GM10248 (cell line): ENCODE measurements around the gene PTPRR.

ENCODE experiments used
- CTCF ChIA-PET: fragments of 300-600 bp; sonication (Branson Sonifier 250); formaldehyde crosslinking; extraction: SDS; loops from one replicate; lab custom pipeline; 2021; ENCODE audit warnings: antibody characterized with exemption; lab: Yijun Ruan, JAX
- POLR2A ChIA-PET: fragments of 350-650 bp; sonication (Branson Sonifier 250); formaldehyde crosslinking; extraction: SDS; loops from one replicate; lab custom pipeline; 2020; ENCODE audit warnings: antibody characterized with exemption; lab: Yijun Ruan, JAX
- DNase-seq: peaks from one replicate; pipeline ENCODE4 v3.0.0; 2012; ENCODE audit errors: extremely low spot score
- CTCF ChIP-seq: IDR thresholded peaks from 2 replicates; pipeline ENCODE4 v1.5.1; 2012; ENCODE audit warnings: mild to moderate bottlenecking, low read depth; ENCODE audit errors: extremely low read depth, missing control alignments, control extremely low read depth

PTPRR gene

GRCh38 chr12:70849265-70849960 lies 71.1 kb downstream of the PTPRR start:
- ChIA-PET POLR2A (no interaction called here), CTCF (interaction anchor here (2.4 kb wide), 1 partner anchor 117 kb away, joined by 7 read pairs; no protein-coding TSS in a partner anchor)
- no peak for DNase-seq

GRCh38 chr12:70847871-70848270 lies 72.7 kb downstream of the PTPRR start:
- no peak for DNase-seq
- CTCF ChIA-PET = no interaction called here
- POLR2A ChIA-PET = no interaction called here
- no peak for TF ChIP-seq CTCF

More at GRCh38 chr12:70849265-70849960, 71.1 kb downstream of the PTPRR start:
- peak; percentile 19 for TF ChIP-seq CTCF

- DNase-seq = no peak
- TF ChIP-seq CTCF = no peak
- ChIA-PET CTCF (no interaction called here), POLR2A (no interaction called here)
Measured at GRCh38 chr12:70845268-70845667, 75.3 kb downstream of the PTPRR start.

GRCh38 chr12:70843363-70843762 lies 77.2 kb downstream of the PTPRR start:
- ChIA-PET POLR2A (no interaction called here), CTCF (no interaction called here)
- no peak for TF ChIP-seq CTCF
- DNase-seq = no peak

GRCh38 chr12:70842942-70843341 lies 77.6 kb downstream of the PTPRR start:
- DNase-seq = no peak
- TF ChIP-seq CTCF = no peak
- ChIA-PET CTCF (no interaction called here), POLR2A (no interaction called here)

- POLR2A ChIA-PET = no interaction called here
- DNase-seq = no peak
- TF ChIP-seq CTCF = no peak
- CTCF ChIA-PET = no interaction called here
Measured at GRCh38 chr12:70842136-70842535, 78.4 kb downstream of the PTPRR start.
